ENCODE results near the gene C1orf50.
"Not testable (repeated sequence)": the region's sequence is repeated elsewhere in the genome, so short reads cannot be mapped to it uniquely, and the experiment has no call there.

C1orf50 gene

GRCh38 chr1:42806171-42806570 is 39.1 kb downstream of the C1orf50 start:
- no peak for DNase-seq

- DNase-seq: no peak
Measured at GRCh38 chr1:42806593-42806992, 39.5 kb downstream of the C1orf50 start.

GRCh38 chr1:42807056-42807668 is 40.1 kb downstream of the C1orf50 start:
- DNase-seq: no peak

- DNase-seq: not testable (repeated sequence)
Measured at GRCh38 chr1:42814815-42815214, 47.8 kb downstream of the C1orf50 start.

- no peak for DNase-seq
Measured at GRCh38 chr1:42815941-42816584, 49.0 kb downstream of the C1orf50 start.

GRCh38 chr1:42816585-42817439 is 49.8 kb downstream of the C1orf50 start, which contains the start of the genes ERMAP and SVBP:
Gene ERMAP, plus strand, starts transcription at chr1:42817122. Its CDS starts 13,327 bp downstream, at chr1:42830449.
Gene SVBP, minus strand, starts transcription at chr1:42817397. Its CDS starts 853 bp downstream, at chr1:42816544.
- peak; percentile 92 for DNase-seq

- DNase-seq: no peak
Measured at GRCh38 chr1:42817440-42817767, 50.4 kb downstream of the C1orf50 start.

GRCh38 chr1:42817976-42818375 is 50.9 kb downstream of the C1orf50 start:
- DNase-seq: no peak

GRCh38 chr1:42820813-42821212 is 53.8 kb downstream of the C1orf50 start:
- DNase-seq: no peak

GRCh38 chr1:42821690-42822089 is 54.6 kb downstream of the C1orf50 start:
- DNase-seq: no peak

GRCh38 chr1:42822800-42823392 is 55.8 kb downstream of the C1orf50 start:
- DNase-seq: no peak

- no peak for DNase-seq
Measured at GRCh38 chr1:42824481-42825035, 57.5 kb downstream of the C1orf50 start.

- DNase-seq: no peak
Measured at GRCh38 chr1:42825036-42825851, 58.2 kb downstream of the C1orf50 start.
